Activated T-helper 9 cell treated with anti-CD3 and anti-CD28 coated beads, Interleukin-2, amount 50 U/mL, for 16 hours (primary cell): ENCODE results near the gene PHYHIPL.
"Not testable (repeated sequence)": the region's sequence is repeated elsewhere in the genome, so short reads cannot be mapped to it uniquely, and the experiment has no call there.

Experiments
- DNase-seq: peaks from one replicate; pipeline ENCODE4 v3.0.0-alpha.2; 2020; ENCODE audit warnings: low read depth

Gene PHYHIPL

GRCh38 chr10:59206204-59206720, 29.8 kb downstream of the PHYHIPL start:
- DNase-seq: no peak

DNA sequence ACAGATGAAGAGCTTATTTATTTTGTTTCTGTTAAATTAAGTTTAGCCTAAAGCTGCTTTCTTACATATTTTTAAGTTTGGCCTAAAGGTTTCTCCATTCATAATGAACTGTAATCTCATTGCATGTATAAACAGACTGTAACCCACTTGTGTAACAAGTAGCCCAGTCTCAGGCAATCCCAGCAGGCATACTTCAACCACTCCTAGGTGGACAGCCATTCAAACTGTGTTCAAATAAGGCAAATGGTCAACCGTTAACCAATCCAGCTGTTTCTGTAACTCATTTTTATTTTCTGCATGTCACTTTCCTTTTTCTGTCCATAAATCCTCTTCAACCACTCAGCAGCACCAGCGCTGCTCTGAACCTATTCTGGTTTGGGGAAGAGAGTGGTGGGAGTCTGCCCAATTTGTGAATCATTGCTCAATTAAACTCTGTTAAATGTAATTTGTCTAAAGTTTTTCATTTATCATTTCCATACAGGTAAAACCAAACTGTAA, 35.9 kb downstream of the PHYHIPL start:
- DNase-seq: no peak

DNA sequence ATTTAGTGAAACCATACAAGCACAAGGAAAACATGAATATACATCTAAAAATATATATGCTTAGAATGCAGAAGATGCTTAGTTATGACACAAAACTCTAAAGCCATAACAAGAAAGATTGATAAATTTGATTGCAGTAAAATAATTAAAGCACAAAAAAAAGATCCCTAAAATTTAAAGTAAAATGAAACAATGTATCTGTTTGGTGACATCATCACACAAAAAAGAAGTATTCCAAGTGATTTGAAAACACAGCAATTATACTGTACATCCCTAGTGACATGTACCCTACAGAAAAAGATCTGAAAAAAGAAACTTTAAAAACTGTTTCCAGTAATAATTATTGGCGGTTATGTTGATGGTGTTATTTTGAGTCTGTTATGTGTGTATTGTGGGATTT, 37.7 kb downstream of the PHYHIPL start:
- no peak for DNase-seq

DNA sequence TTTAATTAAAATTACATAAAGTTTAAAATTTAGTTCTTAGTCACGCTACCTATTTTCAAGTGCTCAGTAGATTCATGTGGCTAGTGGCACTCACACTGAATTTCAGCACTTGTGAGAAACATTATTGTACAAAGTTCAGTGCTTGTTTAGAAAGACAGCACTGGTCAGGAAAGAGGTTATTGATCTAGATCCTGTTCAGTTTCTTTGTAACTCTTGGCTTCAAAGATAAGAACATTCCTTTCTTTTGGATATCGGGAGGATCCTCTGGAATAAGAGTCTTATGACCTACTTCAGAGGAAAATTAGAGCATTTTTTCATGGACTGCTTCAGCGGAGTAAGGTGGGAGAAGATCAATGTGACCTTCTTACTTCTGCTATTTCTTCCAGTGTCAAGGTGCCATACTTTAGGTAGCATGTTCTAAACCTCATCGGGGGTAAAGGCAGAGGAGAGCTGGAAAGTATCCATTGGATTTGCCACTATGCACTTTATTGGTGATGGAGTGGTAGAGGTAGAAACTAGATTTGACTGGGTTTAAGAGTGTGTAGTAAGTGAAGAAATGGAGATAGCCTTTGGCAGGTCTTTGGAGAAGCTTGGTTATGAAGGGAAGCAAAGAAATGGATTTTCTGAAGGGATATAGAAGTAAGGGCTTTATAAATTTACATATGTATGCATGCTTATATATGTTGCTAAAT, 39.9 kb downstream of the PHYHIPL start:
- no peak for DNase-seq

GRCh38 chr10:59222788-59223187, 46.3 kb downstream of the PHYHIPL start:
- no peak for DNase-seq

GRCh38 chr10:59223597-59223996, 47.2 kb downstream of the PHYHIPL start:
- not testable (repeated sequence) for DNase-seq

- DNase-seq: no peak
Observed at GRCh38 chr10:59225211-59225610, 48.8 kb downstream of the PHYHIPL start.

- no peak for DNase-seq
Observed at GRCh38 chr10:59227136-59227673, 50.8 kb downstream of the PHYHIPL start.

GRCh38 chr10:59229441-59229840, 53.0 kb downstream of the PHYHIPL start:
- no peak for DNase-seq

DNA sequence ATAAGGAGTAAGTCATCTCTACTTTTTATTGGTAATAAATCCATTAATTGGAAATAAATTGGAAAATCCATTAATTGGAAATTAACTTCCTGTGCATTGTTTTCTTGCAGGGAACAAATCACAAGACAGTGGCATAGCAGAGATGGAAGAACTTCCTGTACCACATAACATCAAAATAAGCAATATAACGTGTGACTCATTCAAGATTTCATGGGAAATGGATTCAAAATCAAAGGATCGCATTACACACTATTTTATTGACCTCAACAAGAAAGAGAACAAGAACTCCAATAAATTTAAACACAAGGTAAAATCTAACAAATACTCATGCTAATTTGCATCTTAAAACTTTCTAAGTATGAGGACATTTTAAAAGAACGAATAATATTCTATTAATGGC, 57.8 kb downstream of the PHYHIPL start:
- DNase-seq: no peak

GRCh38 chr10:59234816-59235429, 58.5 kb downstream of the PHYHIPL start:
- no peak for DNase-seq

DNA sequence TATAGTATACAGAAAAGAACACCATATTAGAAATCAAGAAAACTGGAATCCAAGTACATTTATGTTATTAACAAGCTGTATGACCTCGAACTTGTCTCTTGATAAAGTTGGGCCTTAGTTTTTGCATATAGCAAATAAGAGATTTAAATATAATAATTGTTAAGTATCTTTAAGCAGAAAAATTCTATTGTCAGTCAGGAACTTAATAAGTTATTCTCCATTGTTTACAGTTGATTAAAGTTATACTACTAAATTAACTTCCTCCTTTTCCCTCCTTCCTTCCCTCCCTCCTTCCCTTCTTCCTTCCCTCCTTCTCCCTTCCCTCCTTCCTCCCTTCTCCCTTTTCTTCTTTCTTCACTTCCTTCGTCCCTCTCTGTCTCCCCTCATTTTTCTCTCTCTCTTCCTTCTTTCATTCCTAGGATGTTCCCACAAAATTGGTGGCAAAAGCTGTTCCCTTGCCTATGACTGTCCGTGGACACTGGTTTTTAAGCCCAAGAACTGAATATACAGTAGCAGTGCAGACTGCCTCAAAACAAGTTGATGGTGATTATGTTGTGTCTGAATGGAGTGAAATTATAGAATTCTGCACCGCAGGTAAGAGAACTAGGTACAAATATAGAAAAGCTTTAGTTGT, 59.7 kb downstream of the PHYHIPL start:
- DNase-seq: no peak

- DNase-seq: no peak
Observed at GRCh38 chr10:59237775-59238174, 61.3 kb downstream of the PHYHIPL start.

DNA sequence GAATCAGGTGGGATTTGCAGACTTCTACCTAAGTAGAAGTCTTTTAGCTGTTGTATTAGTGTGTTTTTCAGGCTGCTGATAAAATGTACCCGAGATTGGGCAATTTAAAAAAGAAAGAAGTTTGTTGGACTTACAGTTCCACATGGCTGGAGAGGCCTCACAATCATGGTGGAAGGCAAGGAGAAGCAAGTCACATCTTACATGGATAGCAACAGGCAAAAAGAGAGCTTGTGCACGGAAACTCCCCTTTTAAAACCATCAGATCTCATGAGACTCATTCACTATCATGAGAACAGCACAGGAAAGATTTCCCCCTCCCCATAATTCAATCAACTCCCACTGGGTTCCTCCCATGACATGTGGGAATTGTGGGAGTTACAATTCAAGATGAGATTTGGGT, 62.7 kb downstream of the PHYHIPL start:
- not testable (repeated sequence) for DNase-seq

- DNase-seq: no peak
Observed at GRCh38 chr10:59240582-59241183, 64.2 kb downstream of the PHYHIPL start.

DNA sequence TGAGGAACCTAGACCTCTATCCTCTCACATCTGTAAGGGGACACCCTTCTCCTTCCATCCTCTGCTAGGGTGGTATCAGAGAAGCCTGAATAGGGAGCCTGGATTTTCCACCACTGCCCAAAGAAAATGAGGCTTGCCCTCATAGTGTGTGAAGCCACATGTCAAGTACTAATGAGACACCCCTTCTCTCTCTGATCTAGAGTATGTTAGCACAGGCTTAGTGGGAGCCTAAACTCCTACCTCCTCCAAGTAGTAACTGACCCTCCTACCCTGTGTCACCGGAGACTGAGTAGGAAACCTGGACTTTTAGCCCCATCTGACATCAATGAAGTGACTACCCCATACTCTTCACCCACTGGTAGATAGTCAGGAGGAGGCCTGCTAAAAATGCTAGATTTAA, 65.6 kb downstream of the PHYHIPL start:
- DNase-seq: no peak

GRCh38 chr10:59242991-59243390, 66.5 kb downstream of the PHYHIPL start:
- no peak for DNase-seq

GRCh38 chr10:59243611-59244195, 67.3 kb downstream of the PHYHIPL start:
- no peak for DNase-seq

DNA sequence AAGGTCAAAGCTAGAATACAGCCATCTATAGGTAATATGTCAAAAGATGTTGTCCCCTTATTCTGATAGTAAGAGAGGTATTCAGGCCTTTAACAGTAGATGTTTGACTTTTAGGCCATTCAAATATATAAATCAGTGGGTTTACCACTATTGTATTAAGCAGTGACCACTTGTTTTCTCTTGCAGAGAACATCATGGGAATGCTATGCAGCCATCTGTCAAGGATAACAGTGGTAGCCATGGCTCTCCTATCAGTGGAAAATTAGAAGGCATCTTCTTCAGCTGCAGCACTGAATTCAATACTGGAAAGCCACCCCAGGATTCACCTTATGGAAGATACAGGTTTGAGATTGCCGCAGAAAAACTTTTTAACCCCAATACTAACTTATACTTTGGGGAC, 68.4 kb downstream of the PHYHIPL start:
- DNase-seq: no peak

- no peak for DNase-seq
Observed at GRCh38 chr10:59245686-59246085, 69.2 kb downstream of the PHYHIPL start.

GRCh38 chr10:59252491-59252890, 76.0 kb downstream of the PHYHIPL start:
- DNase-seq: no peak

GRCh38 chr10:59255463-59255862, 79.0 kb downstream of the PHYHIPL start:
- DNase-seq: no peak
